SHP77 treated with DMSO at 0.1 percent for 48 hours (cell line): ENCODE measurements around the gene RAPGEF1.
A peak's percentile ranks its signal among the peaks of the same experiment; 100 is the strongest.

Source experiments
- DNase-seq: peaks from one replicate; lab custom pipeline; 2025; lab: John Stamatoyannopoulos, UW

RAPGEF1 gene

GRCh38 chr9:131603711-131604439 is 136.0 kb downstream of the RAPGEF1 start:
- DNase-seq, result no peak

- DNase-seq, result no peak
These were observed 136.7 kb downstream of the RAPGEF1 start for GRCh38 chr9:131603199-131603598.

GRCh38 chr9:131601683-131602181 is 138.1 kb downstream of the RAPGEF1 start:
- DNase-seq, result no peak

GRCh38 chr9:131598121-131598520 is 141.8 kb downstream of the RAPGEF1 start:
- DNase-seq, result no peak

GRCh38 chr9:131597246-131597645 is 142.6 kb downstream of the RAPGEF1 start:
- DNase-seq, result no peak

- no peak for DNase-seq
These were observed 143.5 kb downstream of the RAPGEF1 start for GRCh38 chr9:131596430-131596743.

GRCh38 chr9:131595696-131596429 is 144.0 kb downstream of the RAPGEF1 start:
- DNase-seq, result no peak

- DNase-seq, result no peak
These were observed 144.8 kb downstream of the RAPGEF1 start for GRCh38 chr9:131594906-131595665.

GRCh38 chr9:131593936-131594665 is 145.8 kb downstream of the RAPGEF1 start:
- no peak for DNase-seq

GRCh38 chr9:131593091-131593820 is 146.6 kb downstream of the RAPGEF1 start:
- no peak for DNase-seq

GRCh38 chr9:131591845-131592208 is 148.0 kb downstream of the RAPGEF1 start:
- no peak for DNase-seq

- DNase-seq, result peak; percentile 83
These were observed 148.7 kb downstream of the RAPGEF1 start for GRCh38 chr9:131590907-131591844.

GRCh38 chr9:131590449-131590848 is 149.4 kb downstream of the RAPGEF1 start:
- no peak for DNase-seq

- no peak for DNase-seq
These were observed 149.9 kb downstream of the RAPGEF1 start for GRCh38 chr9:131589993-131590392.

GRCh38 chr9:131589124-131589711 is 150.7 kb downstream of the RAPGEF1 start:
- DNase-seq, result peak; percentile 49

GRCh38 chr9:131588396-131588795 is 151.5 kb downstream of the RAPGEF1 start:
- no peak for DNase-seq

GRCh38 chr9:131587906-131588305 is 152.0 kb downstream of the RAPGEF1 start:
- DNase-seq, result no peak

GRCh38 chr9:131587331-131587730 is 152.5 kb downstream of the RAPGEF1 start:
- DNase-seq, result no peak

GRCh38 chr9:131585375-131585774 is 154.5 kb downstream of the RAPGEF1 start:
- no peak for DNase-seq

GRCh38 chr9:131584858-131585257 is 155.0 kb downstream of the RAPGEF1 start:
- no peak for DNase-seq
